BE2C (cell line): ENCODE measurements around the gene MDFIC.

Experiments used
- DNase-seq: peaks from one replicate; pipeline ENCODE4 v3.0.0-alpha.2; 2020
- H3K27me3 ChIP-seq: fragments of 250-450 bp; sonication (Bioruptor Pico); 2 replicates; pipeline ENCODE4 v1.5.1; 2020; ENCODE audit warnings: mild to moderate bottlenecking
- H3K36me3 ChIP-seq: fragments of 250-450 bp; sonication (Bioruptor Pico); 2 replicates; pipeline ENCODE4 v1.5.1; 2020; ENCODE audit warnings: mild to moderate bottlenecking
- H3K4me1 ChIP-seq: fragments of 250-450 bp; sonication (Bioruptor Pico); 2 replicates; pipeline ENCODE4 v1.5.1; 2020
- H3K4me3 ChIP-seq: 2 replicates; pipeline ENCODE4 v1.5.1; 2011; ENCODE audit warnings: low read depth, low read length
- H3K9me3 ChIP-seq: fragments of 250-450 bp; sonication (Bioruptor Pico); 2 replicates; pipeline ENCODE4 v1.5.1; 2020
- TF ChIP-seq, protein P1 (sequence below): IDR thresholded peaks from 2 replicates; pipeline ENCODE4 v1.5.1; 2012; ENCODE audit warnings: mild to moderate bottlenecking, low read depth, low read length

The MDFIC gene

GRCh38 chr7:114930829-114931655 is 9.1 kb downstream of the MDFIC start:
- no peak overlapping the region for H3K4me3 ChIP-seq
- TF ChIP-seq, protein P1, sequence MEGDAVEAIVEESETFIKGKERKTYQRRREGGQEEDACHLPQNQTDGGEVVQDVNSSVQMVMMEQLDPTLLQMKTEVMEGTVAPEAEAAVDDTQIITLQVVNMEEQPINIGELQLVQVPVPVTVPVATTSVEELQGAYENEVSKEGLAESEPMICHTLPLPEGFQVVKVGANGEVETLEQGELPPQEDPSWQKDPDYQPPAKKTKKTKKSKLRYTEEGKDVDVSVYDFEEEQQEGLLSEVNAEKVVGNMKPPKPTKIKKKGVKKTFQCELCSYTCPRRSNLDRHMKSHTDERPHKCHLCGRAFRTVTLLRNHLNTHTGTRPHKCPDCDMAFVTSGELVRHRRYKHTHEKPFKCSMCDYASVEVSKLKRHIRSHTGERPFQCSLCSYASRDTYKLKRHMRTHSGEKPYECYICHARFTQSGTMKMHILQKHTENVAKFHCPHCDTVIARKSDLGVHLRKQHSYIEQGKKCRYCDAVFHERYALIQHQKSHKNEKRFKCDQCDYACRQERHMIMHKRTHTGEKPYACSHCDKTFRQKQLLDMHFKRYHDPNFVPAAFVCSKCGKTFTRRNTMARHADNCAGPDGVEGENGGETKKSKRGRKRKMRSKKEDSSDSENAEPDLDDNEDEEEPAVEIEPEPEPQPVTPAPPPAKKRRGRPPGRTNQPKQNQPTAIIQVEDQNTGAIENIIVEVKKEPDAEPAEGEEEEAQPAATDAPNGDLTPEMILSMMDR = no peak
- DNase-seq = no peak

DNA sequence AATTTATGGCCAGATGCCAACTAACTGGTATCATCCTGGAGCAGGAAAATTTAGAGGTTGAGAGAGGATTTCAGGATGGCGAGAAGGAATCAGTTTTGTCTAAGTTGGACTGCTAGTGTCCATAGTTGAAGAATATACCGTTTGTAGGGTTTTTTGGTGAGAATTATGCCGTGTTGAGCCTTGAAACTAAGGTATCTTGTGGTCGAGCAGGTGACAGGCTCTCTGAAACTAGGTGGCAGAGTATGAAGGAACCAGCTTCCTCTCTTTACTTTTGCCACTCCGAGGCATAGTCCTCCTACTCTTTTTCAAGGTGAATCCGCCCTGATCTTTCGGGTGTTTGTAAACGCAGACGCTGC is 9.7 kb downstream of the MDFIC start:
- no peaks in the 10 kb centered on the region for H3K9me3 ChIP-seq
- TF ChIP-seq, protein P1 = no peak
- DNase-seq = no peak
- H3K36me3 ChIP-seq = no peaks in the 10 kb centered on the region
- H3K4me1 ChIP-seq = no peaks in the 10 kb centered on the region
- no peak overlapping the region for H3K4me3 ChIP-seq
- no peaks in the 10 kb centered on the region for H3K27me3 ChIP-seq

More at GRCh38 chr7:114930829-114931655, 9.1 kb downstream of the MDFIC start:
- Histone ChIP-seq H3K4me1 (no peaks in the 10 kb centered on the region), H3K27me3 (no peaks in the 10 kb centered on the region), H3K9me3 (no peaks in the 10 kb centered on the region), H3K36me3 (no peaks in the 10 kb centered on the region)

- Histone ChIP-seq H3K4me1 (no peaks in the 10 kb centered on the region), H3K4me3 (no peak overlapping the region), H3K36me3 (no peaks in the 10 kb centered on the region), H3K9me3 (no peaks in the 10 kb centered on the region), H3K27me3 (no peaks in the 10 kb centered on the region)
- no peak for DNase-seq
- TF ChIP-seq, protein P1 = no peak
These were observed 11.1 kb downstream of the MDFIC start for GRCh38 chr7:114932991-114933390.

DNA sequence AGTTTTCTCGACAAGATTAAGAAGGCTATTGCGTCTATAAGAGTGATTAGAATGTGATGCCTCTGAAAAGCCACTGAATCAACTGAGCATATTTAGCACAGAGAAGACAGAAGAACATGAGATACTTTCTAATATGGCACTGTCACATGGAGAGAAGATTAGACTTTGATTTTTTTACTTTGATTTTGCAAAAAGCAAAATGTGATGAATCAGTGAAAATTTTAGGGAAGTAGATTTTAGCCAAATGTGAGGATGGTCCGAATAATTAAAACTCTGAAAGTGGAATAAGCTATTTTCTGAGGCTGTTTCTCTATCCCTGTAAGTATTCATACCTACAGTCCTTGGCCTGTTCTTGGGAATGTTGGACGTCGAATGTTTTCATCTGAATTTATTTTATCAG is 11.8 kb downstream of the MDFIC start:
- DNase-seq = no peak
- Histone ChIP-seq H3K9me3 (no peaks in the 10 kb centered on the region), H3K4me3 (no peak overlapping the region), H3K27me3 (no peaks in the 10 kb centered on the region), H3K36me3 (no peaks in the 10 kb centered on the region), H3K4me1 (no peaks in the 10 kb centered on the region)
- TF ChIP-seq, protein P1 = no peak

DNA sequence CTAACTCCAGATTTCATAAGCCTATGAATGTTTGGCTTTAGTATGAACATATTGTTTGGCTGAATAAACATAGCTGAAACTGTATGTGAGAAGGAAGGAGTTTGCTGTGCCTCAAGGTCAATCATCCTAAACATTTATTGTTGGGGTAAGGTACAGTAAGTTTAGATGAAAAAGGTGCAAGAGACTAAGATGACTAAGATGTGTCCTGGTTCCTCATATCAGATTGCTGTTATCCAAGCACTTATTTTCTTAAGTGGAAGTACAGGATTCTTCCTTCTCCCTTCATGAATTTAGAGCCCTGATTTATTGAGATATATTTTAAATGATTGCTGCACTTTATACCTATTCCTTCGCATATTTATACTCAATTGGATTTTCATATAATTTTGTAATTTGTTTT is 12.2 kb downstream of the MDFIC start:
- no peaks in the 10 kb centered on the region for H3K9me3 ChIP-seq
- no peaks in the 10 kb centered on the region for H3K36me3 ChIP-seq
- H3K4me1 ChIP-seq = no peaks in the 10 kb centered on the region
- H3K27me3 ChIP-seq = no peaks in the 10 kb centered on the region
- H3K4me3 ChIP-seq = no peak overlapping the region
- TF ChIP-seq, protein P1 = no peak
- no peak for DNase-seq

- Histone ChIP-seq H3K9me3 (no peaks in the 10 kb centered on the region), H3K27me3 (no peaks in the 10 kb centered on the region), H3K4me3 (no peak overlapping the region), H3K4me1 (no peaks in the 10 kb centered on the region), H3K36me3 (no peaks in the 10 kb centered on the region)
- TF ChIP-seq, protein P1 = no peak
- no peak for DNase-seq
These were observed 12.8 kb downstream of the MDFIC start for GRCh38 chr7:114934713-114935112.
